ENCODE data around the gene SPATA6L.
"Not testable (repeated sequence)": the region's sequence is repeated elsewhere in the genome, so short reads cannot be mapped to it uniquely, and the experiment has no call there.

The SPATA6L gene

DNA sequence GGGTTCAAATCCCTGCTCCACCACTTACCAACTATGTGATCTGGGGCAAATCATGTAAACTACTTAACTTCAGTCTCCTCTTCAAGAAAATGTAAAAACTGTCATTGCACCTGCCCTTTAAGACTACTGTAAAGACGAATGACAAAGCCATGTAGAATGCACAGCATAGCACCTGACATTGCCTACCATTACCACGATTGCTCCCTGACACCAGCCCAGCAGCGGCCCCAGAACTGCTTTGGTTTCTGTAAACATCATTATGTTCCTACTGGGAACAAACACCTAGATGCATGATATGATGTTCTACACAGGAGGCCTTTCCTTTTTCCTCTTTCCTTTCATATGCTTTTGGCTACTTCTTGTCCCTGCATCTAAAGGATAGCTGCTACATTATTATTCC lies 27.3 kb downstream of the SPATA6L start:
- FAIRE-seq = no peak

DNA sequence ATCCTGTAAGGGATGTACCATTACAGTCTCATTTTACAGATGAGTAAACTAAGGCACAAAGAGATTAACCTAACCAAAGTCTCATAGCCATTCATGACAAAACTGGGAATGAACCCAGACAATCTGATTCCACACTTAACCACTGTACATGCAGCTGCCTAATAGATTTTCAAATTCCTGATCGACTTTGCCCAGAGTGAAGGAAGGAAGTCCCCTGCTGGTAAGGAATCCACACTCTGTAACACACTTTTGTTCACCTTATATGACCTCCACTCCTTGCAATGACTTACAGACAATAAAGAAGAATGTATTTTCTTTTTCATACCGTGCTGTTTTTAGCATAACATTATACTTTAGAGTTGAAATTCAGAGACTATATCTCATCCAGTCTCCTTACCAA lies 35.4 kb downstream of the SPATA6L start:
- FAIRE-seq (no peak), DNase-seq (ENCODE audit: low spot score) (no peak)

More for the DNA sequence above, 27.3 kb downstream of the SPATA6L start:
- DNase-seq (ENCODE audit: low spot score) = no peak

DNA sequence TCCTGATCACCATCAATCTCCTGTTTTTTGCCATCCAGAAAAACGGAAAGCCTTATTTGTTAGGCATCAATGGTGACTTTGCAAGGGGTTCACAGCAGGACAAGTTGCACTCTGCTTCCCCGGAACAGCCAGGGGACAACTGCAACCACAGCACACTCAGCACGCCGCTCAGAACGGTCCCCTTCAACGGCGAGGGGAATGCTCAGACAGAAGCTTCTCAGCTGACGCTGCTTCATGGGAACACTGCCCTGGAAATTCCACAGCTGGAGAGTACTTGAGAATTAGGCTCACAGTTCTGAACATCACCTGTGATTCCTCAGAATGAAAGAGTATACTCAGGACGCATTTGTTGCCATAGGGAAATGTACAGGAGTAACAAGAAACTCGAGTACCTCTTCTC lies 44.3 kb downstream of the SPATA6L start:
- no peak for FAIRE-seq
- DNase-seq (ENCODE audit: low spot score) = no peak

DNA sequence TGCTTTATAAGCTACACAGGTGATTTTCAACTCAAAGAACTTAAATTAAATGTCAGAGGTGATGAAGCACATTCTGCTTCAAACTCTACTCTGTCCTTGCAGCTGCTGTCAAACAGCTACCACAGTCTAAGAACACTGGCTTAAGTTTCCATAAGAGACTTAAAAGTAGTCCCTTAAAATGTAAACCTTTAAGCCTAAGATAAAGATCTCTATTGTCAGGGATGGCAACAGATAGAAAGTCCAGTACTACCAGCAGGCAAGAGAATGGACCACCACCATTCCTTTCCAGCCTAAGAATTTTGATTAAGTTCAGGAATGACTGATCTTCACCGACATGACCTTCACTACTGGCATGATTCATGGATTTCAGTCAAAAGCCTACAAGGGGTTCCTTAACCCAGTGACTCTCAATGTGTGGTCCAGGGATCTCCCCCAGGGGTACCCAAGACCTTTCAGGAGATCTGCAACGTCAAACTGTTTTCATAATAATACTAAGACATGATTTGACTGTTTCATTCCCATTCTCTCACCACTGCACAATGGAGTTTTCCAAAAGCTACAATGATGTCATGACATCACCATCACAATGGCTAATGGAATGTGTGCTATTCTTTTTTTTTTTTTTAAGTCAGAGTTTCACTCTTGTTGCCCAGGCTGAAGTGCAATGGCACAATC lies 45.3 kb downstream of the SPATA6L start:
- no peak for DNase-seq (ENCODE audit: low spot score)
- FAIRE-seq = no peak

DNA sequence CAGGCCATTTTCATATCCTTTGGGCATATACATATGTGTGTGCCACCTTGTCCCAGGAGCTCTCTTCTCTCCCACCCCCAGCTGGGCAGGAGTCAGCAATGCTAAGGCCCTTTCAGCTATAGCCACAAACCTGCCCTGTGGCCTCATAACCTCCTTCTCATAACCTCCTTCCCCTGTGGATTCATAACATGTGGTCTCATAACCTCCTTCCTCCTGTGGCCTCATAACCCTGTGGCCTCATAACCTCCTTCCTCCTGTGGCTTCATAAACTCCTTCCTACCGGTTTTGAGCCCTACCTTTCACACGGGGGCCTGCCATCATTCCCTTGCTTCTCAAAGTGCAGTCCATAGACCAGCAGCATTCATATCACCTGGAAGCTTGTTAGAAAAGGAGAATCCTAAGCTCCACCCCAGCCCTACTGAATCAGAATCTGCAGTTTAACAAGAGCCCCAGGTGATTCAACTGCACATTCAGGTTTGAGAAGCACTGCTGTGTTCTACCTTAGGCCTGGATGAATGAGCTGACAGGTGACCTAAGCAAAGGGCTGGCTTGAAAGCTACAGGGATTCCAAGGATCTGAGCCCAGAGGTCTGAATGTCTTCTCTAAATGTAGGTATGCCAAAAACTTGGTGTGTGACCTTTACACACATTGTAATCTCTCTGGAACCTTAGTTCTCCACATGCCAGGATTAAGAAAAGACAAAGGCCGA lies 46.1 kb downstream of the SPATA6L start:
- FAIRE-seq (no peak), DNase-seq (ENCODE audit: low spot score) (no peak)

DNA sequence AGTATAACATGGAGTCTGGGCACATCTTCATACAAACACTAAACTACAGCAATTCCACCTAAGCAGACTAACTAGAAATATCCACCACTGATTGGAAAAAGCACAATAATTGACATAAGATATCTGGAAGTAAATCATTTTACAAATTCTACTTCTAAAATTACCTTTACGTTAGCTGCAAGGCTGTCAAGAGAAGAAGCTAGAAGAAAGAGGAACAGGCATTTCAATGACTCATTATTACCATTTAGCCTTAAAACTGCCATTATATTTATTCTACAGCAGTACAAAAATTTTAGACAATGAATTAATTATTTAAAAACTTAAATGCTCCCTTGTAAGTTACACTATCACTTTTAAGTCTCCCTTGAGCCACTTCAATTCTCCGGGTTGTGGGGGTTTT lies 47.6 kb downstream of the SPATA6L start:
- no peak for FAIRE-seq
- no peak for DNase-seq (ENCODE audit: low spot score)

DNA sequence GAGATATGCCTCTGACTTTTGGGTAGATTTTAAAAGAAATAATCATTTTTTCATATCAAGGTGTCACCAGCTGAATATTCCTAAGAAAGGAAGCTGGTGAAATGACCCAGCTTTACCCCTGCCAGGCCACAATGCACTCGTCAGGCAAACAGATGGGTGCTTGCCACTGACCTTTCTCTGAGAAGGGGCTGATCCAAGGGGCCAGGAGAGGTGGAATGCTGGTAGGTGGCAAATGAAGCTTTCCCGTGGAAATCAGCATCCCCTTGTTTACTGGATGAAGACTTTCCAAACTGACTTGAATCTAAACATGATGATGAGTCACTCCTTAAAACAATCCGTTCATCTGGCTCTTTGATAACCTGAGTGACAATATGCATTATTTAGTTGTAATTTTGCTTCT lies 48.5 kb downstream of the SPATA6L start:
- DNase-seq (ENCODE audit: low spot score) (no peak), FAIRE-seq (no peak)

DNA sequence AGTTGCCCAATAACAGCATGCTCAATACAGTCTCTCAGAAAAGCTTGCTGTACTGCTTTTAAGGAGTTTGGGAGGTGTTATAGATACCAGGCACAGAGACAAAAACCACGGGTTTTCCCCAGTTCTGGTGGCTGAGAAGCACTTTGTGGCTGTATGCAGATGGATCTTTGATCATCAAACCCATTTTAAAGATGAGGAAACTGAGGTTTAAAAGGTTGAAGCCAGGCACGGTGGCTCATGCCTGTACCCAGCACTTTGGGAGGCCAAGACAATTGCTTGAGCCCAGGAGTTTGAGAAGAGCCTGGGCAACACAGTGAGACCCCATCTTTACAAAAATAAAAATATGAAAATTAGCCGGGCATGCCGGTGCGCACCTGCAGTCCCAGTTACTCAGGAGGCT lies 50.5 kb downstream of the SPATA6L start:
- DNase-seq (ENCODE audit: low spot score) (no peak), FAIRE-seq (no peak)

DNA sequence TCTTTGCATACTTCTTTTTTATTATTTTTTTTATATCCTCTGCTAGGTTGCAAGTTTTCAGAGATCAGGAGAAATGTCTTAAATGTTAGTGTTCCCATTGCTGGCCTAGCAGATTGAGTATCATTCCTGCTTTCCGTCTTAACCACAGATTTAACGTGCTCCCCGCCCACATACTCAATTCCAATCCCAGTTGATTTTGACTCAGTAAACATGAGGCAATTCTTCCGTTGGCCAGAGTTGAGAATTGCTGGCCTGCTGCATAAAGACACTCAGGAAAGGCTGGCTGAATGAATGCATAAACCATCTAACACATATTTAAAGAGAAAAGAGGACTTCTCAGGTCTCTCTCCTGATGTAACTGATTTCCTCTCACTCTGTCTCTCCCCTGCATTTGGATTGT lies 51.0 kb downstream of the SPATA6L start:
- no peak for FAIRE-seq

DNA sequence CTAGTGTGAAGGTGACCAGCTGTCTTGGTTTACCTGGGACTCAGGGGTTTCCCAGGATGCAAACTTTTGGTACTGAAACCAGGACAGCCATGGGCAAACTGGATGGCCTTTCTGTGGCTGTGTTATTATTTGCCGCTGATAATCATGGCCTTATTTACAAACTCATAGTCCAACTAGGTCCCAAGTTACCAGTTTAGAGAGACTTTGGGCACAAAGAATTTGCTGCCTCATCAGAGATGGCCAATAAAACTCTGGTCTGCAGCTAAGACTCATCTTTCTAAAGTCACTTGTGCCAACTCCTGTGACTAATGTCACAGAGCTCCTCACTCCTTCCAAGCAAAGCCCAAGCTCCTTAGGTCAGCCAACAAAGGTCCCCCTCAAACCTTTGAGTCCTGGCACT lies 51.7 kb downstream of the SPATA6L start:
- no peak for FAIRE-seq
- DNase-seq (ENCODE audit: low spot score) = no peak

More for the DNA sequence above, 51.0 kb downstream of the SPATA6L start:
- no peak for DNase-seq (ENCODE audit: low spot score)

DNA sequence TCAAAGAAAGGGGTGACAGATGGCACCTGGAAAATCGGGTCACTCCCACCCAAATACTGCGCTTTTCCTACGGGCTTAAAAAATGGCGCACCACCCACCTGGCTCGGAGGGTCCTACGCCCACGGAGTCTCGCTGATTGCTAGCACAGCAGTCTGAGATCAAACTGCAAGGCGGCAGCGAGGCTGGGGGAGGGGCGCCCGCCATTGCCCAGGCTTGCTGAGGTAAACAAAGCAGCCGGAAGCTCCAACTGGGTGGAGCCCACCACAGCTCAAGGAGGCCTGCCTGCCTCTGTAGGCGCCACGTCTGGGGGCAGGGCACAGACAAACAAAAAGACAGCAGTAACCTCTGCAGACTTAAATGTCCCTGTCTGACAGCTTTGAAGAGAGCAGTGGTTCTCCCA lies 60.2 kb downstream of the SPATA6L start:
- DNase-seq (ENCODE audit: low spot score); FAIRE-seq: not testable (repeated sequence)

DNA sequence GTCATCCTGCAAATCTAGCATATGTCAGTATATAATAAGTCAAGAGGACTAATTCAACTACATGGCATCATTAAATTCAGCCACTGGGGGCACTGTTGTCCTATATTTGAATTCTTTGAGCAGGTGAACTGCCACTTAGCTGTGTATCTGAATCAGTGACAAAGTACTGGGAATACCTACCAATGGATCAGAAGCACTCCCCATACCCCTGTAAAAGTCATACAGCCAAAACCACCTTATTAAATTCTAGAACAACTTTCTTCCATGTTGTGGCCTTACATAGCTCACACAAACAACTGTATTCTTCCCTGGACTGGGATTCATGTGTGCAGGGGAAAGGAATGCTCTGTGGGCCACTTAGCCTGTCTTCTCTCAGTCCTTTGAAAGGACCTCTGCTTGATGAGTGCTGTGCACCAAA lies 61.6 kb downstream of the SPATA6L start:
- FAIRE-seq (no peak), DNase-seq (ENCODE audit: low spot score) (peak; percentile 27)

DNA sequence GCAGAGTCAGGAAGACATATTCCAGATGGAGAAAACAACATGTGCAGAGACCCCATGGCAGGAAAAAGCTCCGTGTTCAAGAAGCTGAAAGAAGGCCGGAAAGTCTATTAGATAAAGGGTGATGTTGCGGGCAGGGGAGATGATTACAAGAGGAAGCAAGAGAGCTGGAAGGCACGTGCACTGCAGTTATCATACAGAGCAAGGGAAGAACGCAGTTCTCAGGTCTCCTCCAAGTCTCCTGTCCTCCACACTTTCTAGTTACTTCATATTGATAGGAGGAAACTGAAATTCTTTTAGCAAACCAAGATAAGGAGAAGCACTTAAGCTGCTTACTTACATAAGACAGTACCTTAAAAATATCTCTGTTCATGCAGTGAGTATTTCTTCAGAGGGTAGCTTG lies 62.5 kb downstream of the SPATA6L start:
- DNase-seq (ENCODE audit: low spot score) = no peak
- FAIRE-seq = no peak

DNA sequence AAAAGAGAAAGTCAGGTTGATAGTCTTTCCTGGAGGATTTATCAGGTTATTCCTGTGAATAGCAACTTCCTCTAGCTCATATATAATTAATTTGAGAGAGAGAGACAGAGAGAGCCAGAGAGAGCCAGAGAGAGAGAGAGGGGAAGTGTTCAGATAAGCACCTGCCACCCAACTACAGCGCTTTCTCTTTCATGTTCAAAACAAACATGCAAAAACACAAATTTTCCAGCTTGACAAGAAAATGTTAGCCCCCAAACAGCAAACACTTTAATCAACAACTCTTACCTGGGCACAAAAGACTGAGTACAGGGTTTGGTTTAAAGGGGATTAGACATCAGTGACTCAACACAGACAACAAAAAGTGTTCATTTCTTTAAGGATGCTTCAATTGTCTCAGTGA lies 65.9 kb downstream of the SPATA6L start:
- DNase-seq (ENCODE audit: low spot score) = no peak

DNA sequence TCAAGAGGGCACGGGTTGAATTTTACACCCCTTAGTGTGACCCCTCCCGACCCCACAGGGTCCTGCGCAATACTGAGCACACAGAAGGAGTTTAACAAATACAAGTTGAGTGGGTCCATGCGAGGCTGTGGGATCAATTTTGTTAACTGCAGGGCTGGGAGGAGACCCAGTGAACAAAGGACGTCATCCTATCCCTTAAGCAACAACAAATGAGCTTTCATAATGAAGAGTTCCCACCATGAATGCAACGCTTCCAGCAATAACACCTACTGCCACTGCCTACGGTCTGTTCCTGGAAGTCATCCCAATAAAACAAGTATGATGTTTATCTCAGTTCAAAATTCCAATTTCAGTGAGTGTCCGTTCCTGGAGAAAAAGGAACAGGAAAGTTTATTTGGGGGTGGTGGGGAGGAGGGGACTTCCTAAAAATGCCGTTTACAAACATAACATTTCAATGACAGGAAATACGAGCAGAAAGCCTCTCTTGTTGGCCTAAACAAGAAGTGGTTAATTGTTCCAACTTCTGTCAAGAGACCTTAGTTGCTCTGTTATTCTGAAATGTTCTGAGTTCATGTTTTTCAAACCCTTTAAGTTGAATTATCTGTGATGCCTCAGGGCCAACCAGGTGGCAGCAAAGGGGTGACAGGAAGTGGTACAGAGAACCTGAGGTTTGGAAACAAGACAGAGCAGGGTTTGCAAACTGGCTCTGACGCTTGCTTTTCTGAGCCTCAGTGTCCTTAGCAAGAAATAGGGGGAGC lies 69.9 kb downstream of the SPATA6L start:
- FAIRE-seq (no peak), DNase-seq (ENCODE audit: low spot score) (no peak)

More for the DNA sequence above, 65.9 kb downstream of the SPATA6L start:
- no peak for FAIRE-seq

DNA sequence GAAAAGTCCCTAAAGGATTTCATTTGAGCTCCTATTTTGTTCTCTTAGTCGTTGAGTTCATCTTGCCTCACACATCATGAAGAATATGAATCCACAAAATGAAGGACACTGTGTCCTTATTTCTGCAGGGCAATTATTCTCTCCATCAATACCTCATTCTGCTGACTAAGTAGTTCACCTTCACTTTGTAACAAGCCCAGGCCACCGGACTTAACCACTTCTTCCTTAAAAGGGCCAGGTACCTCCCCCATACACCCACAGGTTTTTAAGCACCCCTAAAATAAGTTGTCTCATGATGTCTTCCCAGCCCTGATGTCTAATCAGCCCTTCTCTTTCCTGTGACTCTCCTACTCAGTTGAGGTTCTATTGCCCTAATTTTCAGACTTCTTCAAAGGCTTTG lies 71.3 kb downstream of the SPATA6L start:
- DNase-seq (ENCODE audit: low spot score) = no peak
- FAIRE-seq = no peak

DNA sequence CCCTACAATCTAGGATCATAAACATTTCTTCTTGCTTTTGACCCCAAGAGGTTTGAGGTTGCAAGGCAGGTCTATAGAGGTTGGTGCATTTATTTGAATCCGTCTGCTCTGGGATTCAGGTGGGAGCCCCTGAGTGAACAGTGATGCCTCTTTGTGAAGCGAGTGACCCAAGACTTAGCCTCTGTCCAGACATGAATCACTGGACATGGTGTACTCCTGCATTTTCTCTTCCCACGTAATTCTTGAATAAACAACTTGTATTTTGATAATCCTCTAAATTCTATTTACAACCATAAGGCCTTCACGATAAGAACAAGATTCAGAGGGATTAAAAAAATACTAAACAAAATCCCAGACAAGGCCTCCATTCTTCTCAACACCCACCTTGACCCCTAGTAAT lies 71.7 kb downstream of the SPATA6L start:
- no peak for FAIRE-seq
- DNase-seq (ENCODE audit: low spot score) = no peak

DNA sequence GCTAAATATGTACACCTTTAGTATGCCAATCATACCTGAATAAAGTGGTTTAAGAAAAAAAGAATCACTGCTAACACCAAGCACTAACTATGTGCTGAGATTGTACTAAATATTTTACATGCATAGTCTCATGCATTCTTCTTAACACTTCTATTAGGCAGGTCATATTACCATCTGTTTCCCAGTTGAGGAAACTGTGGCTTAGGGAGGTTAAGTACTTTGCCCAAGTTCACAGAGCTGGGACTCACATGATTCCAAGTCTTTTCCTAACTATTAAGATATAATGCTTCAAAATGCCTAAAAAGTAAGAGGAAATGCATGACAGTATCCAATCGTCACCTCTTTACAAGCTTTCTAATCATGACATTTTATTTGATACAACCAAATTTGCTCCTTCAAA lies 73.4 kb downstream of the SPATA6L start:
- no peak for FAIRE-seq

DNA sequence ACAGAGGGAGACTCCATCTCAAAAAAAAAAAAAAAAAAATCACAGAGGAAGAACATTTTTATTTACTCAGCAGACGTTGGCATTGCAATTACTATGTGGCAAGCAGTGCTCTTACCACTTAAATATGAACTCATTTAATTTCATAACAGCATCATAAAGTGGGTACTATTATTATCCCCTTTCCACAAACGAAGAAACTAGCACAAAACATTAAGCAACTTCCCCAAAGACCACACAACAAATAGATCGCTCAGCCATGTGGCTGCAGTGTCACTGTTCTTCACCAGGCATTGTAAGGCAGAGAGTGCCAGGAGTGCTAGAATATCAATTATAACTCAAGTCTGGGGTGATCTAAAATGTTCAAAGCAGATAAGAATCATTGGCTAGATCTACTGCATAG lies 74.0 kb downstream of the SPATA6L start:
- FAIRE-seq = no peak
- no peak for DNase-seq (ENCODE audit: low spot score)

More for the DNA sequence above, 73.4 kb downstream of the SPATA6L start:
- no peak for DNase-seq (ENCODE audit: low spot score)

DNA sequence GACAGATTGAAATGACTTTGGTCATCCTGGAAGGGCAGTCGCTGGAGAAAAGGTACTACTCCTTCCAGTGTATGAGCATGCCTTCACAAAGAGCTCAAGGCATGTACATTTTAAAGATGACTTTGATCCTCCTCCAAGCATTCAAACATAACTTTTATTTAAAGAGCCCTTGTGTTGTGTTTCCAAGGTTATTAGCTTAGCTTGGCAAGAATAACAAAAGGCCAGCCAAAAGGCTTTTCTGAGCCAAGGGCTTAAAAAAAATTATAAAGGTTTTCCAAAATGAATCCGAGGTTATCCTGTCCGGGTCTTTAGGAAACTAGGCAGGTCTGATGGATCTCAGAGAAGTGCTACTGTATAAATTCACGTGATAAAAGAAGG lies 75.2 kb downstream of the SPATA6L start:
- FAIRE-seq = no peak

DNA sequence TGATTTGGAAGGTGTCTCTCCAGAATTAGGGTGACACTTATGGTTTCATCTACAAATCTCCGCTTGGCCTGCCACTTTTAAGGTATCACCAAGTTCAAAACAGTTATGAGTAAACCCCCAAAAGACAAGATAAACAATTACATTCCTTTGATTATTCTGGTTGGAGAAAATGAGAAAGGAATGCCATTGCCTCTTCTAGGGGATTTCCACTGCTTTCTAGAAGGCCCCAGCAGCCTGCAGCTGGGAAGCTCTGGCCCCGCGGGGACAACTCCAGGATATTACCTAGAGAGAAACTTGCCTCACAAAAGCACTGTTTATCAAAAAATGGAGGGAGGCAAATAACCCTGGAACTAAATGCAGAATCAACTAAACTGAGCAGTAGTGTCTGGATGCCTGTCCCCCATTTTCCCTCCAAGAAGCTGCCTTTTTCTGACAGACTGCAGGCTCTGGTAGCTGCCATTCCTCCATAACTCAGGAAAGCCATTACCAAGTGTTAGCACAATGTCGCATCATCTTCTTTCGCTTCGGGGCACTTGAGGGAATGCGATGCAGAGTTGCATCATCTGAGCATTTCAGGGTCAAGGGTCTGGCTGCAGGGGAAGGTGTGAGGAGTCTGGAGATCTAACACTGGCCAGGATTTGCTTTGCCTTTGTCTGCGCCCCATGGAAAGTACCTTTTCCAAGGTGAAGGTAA lies 75.7 kb downstream of the SPATA6L start:
- FAIRE-seq (no peak), DNase-seq (ENCODE audit: low spot score) (no peak)

More for the DNA sequence above, 75.2 kb downstream of the SPATA6L start:
- DNase-seq (ENCODE audit: low spot score) = no peak

DNA sequence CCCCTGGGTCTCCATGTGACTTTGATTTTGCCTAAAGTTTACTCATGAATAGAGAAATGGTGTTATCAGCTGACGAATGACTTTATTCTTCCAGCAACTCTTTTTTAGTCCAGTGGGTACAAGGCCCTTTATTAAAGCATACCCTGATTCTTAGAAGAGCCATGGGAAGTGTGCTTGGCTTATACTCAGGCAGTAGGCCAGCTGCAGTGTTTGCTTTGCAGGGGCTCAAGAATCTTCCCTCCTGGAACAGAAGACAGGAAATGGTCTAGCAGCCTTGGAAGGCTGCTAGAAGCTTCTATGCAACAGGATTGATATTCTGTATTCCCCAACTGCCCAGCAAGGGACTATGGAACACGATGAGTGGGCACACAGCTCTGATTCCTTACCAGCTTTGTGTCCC lies 77.6 kb downstream of the SPATA6L start:
- DNase-seq (ENCODE audit: low spot score) (no peak), FAIRE-seq (no peak)

All from urothelium cell line (cell line).